Measurements from ENCODE around the gene SPTBN1. TPM values are rescaled to one million over a fixed set of nuclear protein-coding genes. Genes with fewer than 3 reads are reported as not detected.

Gene SPTBN1
- polyA plus RNA-seq, 4 donors: 27.1 to 195 (median 51.1) TPM

DNA sequence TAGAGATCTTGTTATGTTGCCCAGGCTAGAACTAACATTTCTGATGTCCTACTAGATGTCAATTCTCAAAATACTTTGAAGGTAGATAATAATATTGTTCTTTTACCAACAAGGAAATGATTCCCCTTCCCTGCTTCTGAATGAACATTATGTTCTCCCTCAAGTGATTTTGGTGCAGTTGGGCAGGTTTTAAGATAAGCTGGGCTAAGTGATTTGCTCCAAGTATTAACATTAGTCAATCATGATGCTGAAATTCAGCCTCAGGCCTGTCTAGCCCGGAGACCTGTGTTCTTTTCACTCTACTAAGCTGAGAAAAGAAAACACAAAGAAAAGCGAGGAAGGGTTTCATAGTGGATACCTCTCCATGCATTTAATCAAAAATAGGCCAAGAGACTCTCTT, 38.5 kb upstream of the SPTBN1 start:
- no peak for FAIRE-seq
- WGBS, 3 donors: 60 to 90% (median 89%) methylated on average over 2 of the region's 2 CpGs
- no peak for DNase-seq

DNA sequence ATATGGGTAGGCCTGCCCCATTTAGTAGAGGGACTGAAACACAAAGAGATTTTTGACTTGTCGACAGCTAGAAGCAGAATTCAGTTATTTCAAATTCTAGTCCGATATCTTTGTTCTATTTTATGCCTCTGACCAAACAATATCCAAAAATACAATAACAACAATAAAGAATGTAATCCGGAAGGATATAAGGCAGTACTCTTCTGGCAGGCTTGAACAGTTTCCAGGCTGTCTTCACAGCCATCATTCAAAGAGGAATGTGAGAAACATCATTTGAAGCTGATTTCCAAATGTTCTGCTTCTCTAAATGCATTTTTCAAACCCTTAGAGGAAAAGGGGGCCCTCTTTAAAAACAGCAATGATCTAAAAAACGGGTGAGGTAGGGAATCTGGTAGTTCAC, 36.7 kb upstream of the SPTBN1 start:
- H3K4me1 ChIP-seq (ENCODE audit: control insufficient read depth in 3 of 3, insufficient read depth in 2 of 3, low read depth in 1 of 3, low read length in 2 of 3): no peaks in the 10 kb centered on the region
- FAIRE-seq (no peak), DNase-seq (no peak)
- no peak overlapping the region for H3K4me3 ChIP-seq (ENCODE audit: low read depth in 1 of 3, low read length in 3 of 3)
- no peak overlapping the region for H3K27ac ChIP-seq (ENCODE audit: low read depth in 1 of 3, low read length in 2 of 3)
- H3K9me3 ChIP-seq (ENCODE audit: control insufficient read depth in 2 of 2, insufficient read depth in 1 of 2, low read depth in 1 of 2, low read length in 1 of 2): peaks cover 0 to 8% of the 10 kb centered on the region in 2 donors
- H3K36me3 ChIP-seq (ENCODE audit: control insufficient read depth in 3 of 3, insufficient read depth in 2 of 3, low read depth in 1 of 3, low read length in 3 of 3): no peaks in the 10 kb centered on the region
- 66 to 83% (median 75%) methylated on average over 4 of the region's 4 CpGs for WGBS, 3 donors
- no peaks in the 10 kb centered on the region for H3K27me3 ChIP-seq (ENCODE audit: control insufficient read depth in 3 of 3, insufficient read depth in 3 of 3, low read length in 3 of 3)

More for the DNA sequence above, 38.5 kb upstream of the SPTBN1 start:
- Histone ChIP-seq H3K4me1 (ENCODE audit: control insufficient read depth in 3 of 3, insufficient read depth in 2 of 3, low read depth in 1 of 3, low read length in 2 of 3) (no peaks in the 10 kb centered on the region), H3K27ac (ENCODE audit: low read depth in 1 of 3, low read length in 2 of 3) (no peak overlapping the region), H3K9me3 (ENCODE audit: control insufficient read depth in 2 of 2, insufficient read depth in 1 of 2, low read depth in 1 of 2, low read length in 1 of 2) (peaks cover 0 to 6% of the 10 kb centered on the region in 2 donors), H3K27me3 (ENCODE audit: control insufficient read depth in 3 of 3, insufficient read depth in 3 of 3, low read length in 3 of 3) (no peaks in the 10 kb centered on the region), H3K36me3 (ENCODE audit: control insufficient read depth in 3 of 3, insufficient read depth in 2 of 3, low read depth in 1 of 3, low read length in 3 of 3) (no peaks in the 10 kb centered on the region), H3K4me3 (ENCODE audit: low read depth in 1 of 3, low read length in 3 of 3) (no peak overlapping the region)

DNA sequence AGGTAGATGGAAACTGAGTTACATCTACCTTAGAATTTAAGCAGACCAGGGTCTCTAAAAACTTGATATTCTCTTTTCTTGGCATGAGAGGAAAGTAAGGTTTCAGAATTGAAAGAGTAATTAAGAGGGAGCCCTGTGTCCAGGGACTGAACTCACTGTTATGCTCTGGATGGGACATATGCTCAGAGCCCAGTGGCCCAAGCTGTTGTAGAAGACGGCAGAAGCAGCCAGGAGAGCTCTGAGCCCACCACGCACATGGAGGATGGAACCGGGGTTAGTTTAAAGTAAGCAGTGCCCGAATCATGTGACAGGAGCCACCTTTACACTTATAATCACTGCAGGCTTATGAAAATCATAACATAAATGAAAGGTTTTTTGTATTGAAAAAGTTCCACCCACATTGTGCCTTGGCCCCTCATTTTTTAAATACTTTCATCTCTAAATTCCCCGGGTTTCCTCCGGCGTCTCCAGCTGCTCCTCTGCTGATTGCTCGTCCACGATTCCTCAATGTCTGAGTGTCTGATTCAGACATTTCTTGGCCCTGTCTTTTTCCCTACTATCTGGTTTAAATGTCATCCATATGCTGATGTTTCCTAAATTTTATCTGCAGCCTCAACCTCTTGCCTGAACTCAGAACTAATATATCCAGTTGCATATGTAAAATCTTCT, 36.1 kb upstream of the SPTBN1 start:
- no peaks in the 10 kb centered on the region for H3K36me3 ChIP-seq (ENCODE audit: control insufficient read depth in 3 of 3, insufficient read depth in 2 of 3, low read depth in 1 of 3, low read length in 3 of 3)
- H3K4me3 ChIP-seq (ENCODE audit: low read depth in 1 of 3, low read length in 3 of 3): no peak overlapping the region
- no peaks in the 10 kb centered on the region for H3K4me1 ChIP-seq (ENCODE audit: control insufficient read depth in 3 of 3, insufficient read depth in 2 of 3, low read depth in 1 of 3, low read length in 2 of 3)
- no peaks in the 10 kb centered on the region for H3K27me3 ChIP-seq (ENCODE audit: control insufficient read depth in 3 of 3, insufficient read depth in 3 of 3, low read length in 3 of 3)
- WGBS, 3 donors: 64 to 94% (median 89%) methylated on average over 9 of the region's 9 CpGs
- peaks cover 0 to 8% of the 10 kb centered on the region in 2 donors for H3K9me3 ChIP-seq (ENCODE audit: control insufficient read depth in 2 of 2, insufficient read depth in 1 of 2, low read depth in 1 of 2, low read length in 1 of 2)
- FAIRE-seq (no peak), DNase-seq (no peak)
- H3K27ac ChIP-seq (ENCODE audit: low read depth in 1 of 3, low read length in 2 of 3): no peak overlapping the region

DNA sequence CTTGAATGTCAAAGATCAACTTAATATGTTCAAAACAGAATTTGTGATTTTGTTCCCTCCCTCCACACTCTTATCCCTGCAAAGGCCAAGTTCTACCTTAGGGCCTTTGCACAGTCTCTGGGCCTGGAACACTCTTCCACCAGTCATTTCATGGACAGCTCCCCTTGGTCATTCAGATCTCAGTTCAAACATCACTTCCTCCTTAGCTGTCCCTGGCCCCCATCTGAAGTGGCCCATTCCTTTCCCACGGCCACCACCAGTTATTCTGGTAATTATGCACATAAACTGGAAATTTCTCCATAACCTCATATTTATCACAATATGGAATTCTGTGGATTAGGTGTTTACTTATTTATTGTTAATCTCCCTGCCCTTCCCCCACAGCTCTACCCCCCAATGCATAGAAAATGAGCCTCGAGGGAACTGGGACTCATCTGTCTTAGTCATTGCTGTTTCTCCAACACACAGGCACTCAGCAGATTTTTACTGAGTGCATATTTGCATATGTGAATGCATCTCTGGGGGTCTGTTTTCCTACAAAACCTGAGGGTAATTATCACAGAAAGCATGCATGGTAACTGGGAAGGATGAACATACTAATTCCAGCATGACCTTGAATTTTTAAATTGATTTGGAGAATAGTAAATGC, 35.5 kb upstream of the SPTBN1 start:
- no peak overlapping the region for H3K27ac ChIP-seq (ENCODE audit: low read depth in 1 of 3, low read length in 2 of 3)
- WGBS, 3 donors: 53 to 57% (median 55%) methylated on average over 2 of the region's 2 CpGs
- DNase-seq (no peak), FAIRE-seq (no peak)
- H3K4me3 ChIP-seq (ENCODE audit: low read depth in 1 of 3, low read length in 3 of 3): no peak overlapping the region
- H3K27me3 ChIP-seq (ENCODE audit: control insufficient read depth in 3 of 3, insufficient read depth in 3 of 3, low read length in 3 of 3): no peaks in the 10 kb centered on the region
- H3K4me1 ChIP-seq (ENCODE audit: control insufficient read depth in 3 of 3, insufficient read depth in 2 of 3, low read depth in 1 of 3, low read length in 2 of 3): no peaks in the 10 kb centered on the region
- no peaks in the 10 kb centered on the region for H3K36me3 ChIP-seq (ENCODE audit: control insufficient read depth in 3 of 3, insufficient read depth in 2 of 3, low read depth in 1 of 3, low read length in 3 of 3)
- H3K9me3 ChIP-seq (ENCODE audit: control insufficient read depth in 2 of 2, insufficient read depth in 1 of 2, low read depth in 1 of 2, low read length in 1 of 2): peaks cover 0 to 8% of the 10 kb centered on the region in 2 donors

DNA sequence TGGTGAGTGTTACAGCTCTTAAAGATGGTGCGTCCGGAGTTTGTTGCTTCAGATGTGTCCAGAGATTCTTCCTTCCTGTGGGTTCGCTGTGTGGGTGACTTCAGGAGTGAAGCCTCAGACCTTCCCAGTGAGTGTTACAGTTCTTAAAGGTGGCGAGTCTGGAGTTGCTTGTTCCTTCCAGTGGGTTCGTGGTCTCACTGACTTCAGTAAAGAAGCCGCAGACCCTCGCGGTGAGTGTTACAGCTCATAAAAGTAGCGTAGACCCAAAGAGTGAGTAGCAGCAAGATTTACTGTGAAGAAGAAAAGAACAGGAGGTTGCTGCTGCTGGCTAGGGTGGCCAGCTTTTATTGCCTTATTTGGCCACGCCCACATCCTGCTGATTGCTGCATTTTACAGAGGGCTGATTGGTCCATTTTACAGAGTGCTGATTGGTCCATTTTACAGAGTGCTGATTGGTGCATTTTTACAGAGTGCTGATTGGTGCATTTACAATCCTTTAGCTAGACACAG, 34.0 kb upstream of the SPTBN1 start:
- no peak for FAIRE-seq
- peaks cover 0 to 8% of the 10 kb centered on the region in 2 donors for H3K9me3 ChIP-seq (ENCODE audit: control insufficient read depth in 2 of 2, insufficient read depth in 1 of 2, low read depth in 1 of 2, low read length in 1 of 2)
- no peaks in the 10 kb centered on the region for H3K36me3 ChIP-seq (ENCODE audit: control insufficient read depth in 3 of 3, insufficient read depth in 2 of 3, low read depth in 1 of 3, low read length in 3 of 3)
- no peak overlapping the region for H3K4me3 ChIP-seq (ENCODE audit: low read depth in 1 of 3, low read length in 3 of 3)
- DNase-seq: peak in 1 of 2 donors; percentile 17
- no peak overlapping the region for H3K27ac ChIP-seq (ENCODE audit: low read depth in 1 of 3, low read length in 2 of 3)
- 66 to 84% (median 73%) methylated on average over 10 of the region's 10 CpGs for WGBS, 3 donors
- H3K27me3 ChIP-seq (ENCODE audit: control insufficient read depth in 3 of 3, insufficient read depth in 3 of 3, low read length in 3 of 3): no peaks in the 10 kb centered on the region
- H3K4me1 ChIP-seq (ENCODE audit: control insufficient read depth in 3 of 3, insufficient read depth in 2 of 3, low read depth in 1 of 3, low read length in 2 of 3): no peaks in the 10 kb centered on the region

DNA sequence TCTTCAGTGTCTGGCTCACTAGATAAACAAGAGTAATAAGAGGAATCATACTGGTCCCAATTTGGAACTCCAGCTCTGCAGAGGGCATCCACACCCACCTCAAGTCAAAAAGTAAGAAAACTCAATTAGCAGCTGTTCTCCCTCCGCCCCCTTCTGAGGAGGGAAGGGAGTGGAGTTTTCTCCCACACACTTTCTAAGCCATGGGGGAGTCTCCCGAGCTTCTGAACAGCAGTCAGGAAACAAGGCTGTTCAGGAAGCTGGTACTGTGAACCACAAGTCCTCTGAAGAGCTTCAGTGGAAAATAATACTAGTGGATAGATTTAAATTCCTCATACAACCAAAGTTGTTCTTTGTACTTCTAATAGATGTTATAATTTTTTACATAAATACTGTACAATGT, 32.9 kb upstream of the SPTBN1 start:
- H3K27me3 ChIP-seq (ENCODE audit: control insufficient read depth in 3 of 3, insufficient read depth in 3 of 3, low read length in 3 of 3): no peaks in the 10 kb centered on the region
- H3K4me3 ChIP-seq (ENCODE audit: low read depth in 1 of 3, low read length in 3 of 3): no peak overlapping the region
- 58 to 70% (median 62%) methylated on average over 2 of the region's 2 CpGs for WGBS, 3 donors
- H3K9me3 ChIP-seq (ENCODE audit: control insufficient read depth in 2 of 2, insufficient read depth in 1 of 2, low read depth in 1 of 2, low read length in 1 of 2): peaks cover 0 to 8% of the 10 kb centered on the region in 2 donors
- H3K36me3 ChIP-seq (ENCODE audit: control insufficient read depth in 3 of 3, insufficient read depth in 2 of 3, low read depth in 1 of 3, low read length in 3 of 3): no peaks in the 10 kb centered on the region
- H3K27ac ChIP-seq (ENCODE audit: low read depth in 1 of 3, low read length in 2 of 3): no peak overlapping the region
- DNase-seq (no peak), FAIRE-seq (no peak)
- H3K4me1 ChIP-seq (ENCODE audit: control insufficient read depth in 3 of 3, insufficient read depth in 2 of 3, low read depth in 1 of 3, low read length in 2 of 3): no peaks in the 10 kb centered on the region

DNA sequence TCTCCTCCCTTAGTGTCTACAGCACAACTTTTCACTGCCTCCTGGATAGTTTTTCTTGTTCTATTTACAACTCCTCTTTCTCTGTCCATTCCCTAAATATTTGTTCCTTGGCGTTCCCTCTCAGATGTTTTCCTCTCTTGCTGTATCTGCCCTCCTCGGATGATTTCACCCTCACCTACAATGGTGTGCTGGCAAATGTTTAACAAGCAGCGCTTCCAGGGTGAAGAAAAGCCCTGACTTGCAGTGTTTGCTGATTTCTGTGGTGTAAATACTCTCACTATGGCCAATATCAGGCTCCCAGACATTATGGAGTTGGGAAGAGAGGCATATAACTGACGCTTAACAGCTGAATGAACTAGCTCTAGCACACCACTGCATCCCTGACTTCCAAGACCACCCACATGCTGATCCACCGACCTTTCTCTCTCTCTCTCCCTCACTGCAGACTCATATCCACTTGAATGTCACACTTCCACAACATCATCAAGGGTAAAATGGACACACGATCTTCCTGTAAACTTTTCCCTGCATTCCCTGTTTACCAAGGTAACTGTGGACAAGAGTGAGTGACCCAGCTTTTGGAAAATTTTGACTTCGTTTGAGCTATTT, 31.5 kb upstream of the SPTBN1 start:
- Histone ChIP-seq H3K4me3 (ENCODE audit: low read depth in 1 of 3, low read length in 3 of 3) (no peak overlapping the region), H3K27ac (ENCODE audit: low read depth in 1 of 3, low read length in 2 of 3) (no peak overlapping the region), H3K27me3 (ENCODE audit: control insufficient read depth in 3 of 3, insufficient read depth in 3 of 3, low read length in 3 of 3) (no peaks in the 10 kb centered on the region), H3K9me3 (ENCODE audit: control insufficient read depth in 2 of 2, insufficient read depth in 1 of 2, low read depth in 1 of 2, low read length in 1 of 2) (peaks cover 0 to 8% of the 10 kb centered on the region in 2 donors), H3K4me1 (ENCODE audit: control insufficient read depth in 3 of 3, insufficient read depth in 2 of 3, low read depth in 1 of 3, low read length in 2 of 3) (no peaks in the 10 kb centered on the region), H3K36me3 (ENCODE audit: control insufficient read depth in 3 of 3, insufficient read depth in 2 of 3, low read depth in 1 of 3, low read length in 3 of 3) (no peaks in the 10 kb centered on the region)
- DNase-seq (no peak), FAIRE-seq (no peak)
- WGBS, 3 donors: 45 to 61% (median 46%) methylated on average over 7 of the region's 7 CpGs

DNA sequence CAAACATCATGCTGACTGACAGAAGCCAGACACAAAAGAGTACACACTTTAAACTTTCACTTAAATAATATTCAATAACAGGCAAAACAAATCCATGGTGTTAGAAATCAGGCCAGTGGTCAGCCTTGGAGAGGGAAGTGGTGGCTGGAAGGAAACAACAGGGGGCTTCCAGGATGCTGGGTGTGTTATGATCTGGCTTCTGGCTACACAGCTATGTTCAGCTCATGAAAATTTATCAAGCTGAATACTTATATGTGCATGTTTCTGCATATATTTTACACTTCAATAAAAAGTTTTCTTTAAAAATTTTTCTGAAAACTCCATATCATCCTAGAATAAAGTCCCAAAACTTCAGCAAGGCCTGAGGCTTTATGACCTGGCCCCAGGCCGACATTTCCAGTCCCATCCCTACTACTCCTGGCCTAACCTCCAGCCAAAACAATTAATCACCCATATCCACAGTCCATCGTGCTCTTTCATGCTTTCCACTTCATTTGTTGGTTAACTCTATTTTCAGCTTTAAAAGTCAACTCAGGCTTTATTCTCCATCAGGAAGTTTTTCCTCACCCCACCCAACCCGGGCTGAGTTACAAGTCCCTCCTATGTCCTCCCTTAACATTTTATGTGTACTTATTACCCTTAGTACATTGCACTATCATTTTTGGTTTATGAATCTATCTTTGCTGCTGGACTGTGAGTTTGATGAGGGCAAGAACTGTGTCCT, 27.9 kb upstream of the SPTBN1 start:
- Histone ChIP-seq H3K36me3 (ENCODE audit: control insufficient read depth in 3 of 3, insufficient read depth in 2 of 3, low read depth in 1 of 3, low read length in 3 of 3) (no peaks in the 10 kb centered on the region), H3K9me3 (ENCODE audit: control insufficient read depth in 2 of 2, insufficient read depth in 1 of 2, low read depth in 1 of 2, low read length in 1 of 2) (peaks cover 0 to 6% of the 10 kb centered on the region in 2 donors), H3K27ac (ENCODE audit: low read depth in 1 of 3, low read length in 2 of 3) (no peak overlapping the region), H3K27me3 (ENCODE audit: control insufficient read depth in 3 of 3, insufficient read depth in 3 of 3, low read length in 3 of 3) (no peaks in the 10 kb centered on the region), H3K4me1 (ENCODE audit: control insufficient read depth in 3 of 3, insufficient read depth in 2 of 3, low read depth in 1 of 3, low read length in 2 of 3) (peaks cover 0 to 5% (median 0%) of the 10 kb centered on the region in 3 donors), H3K4me3 (ENCODE audit: low read depth in 1 of 3, low read length in 3 of 3) (no peak overlapping the region)
- FAIRE-seq (no peak), DNase-seq (no peak)
- WGBS, 3 donors: 55 to 68% (median 62%) methylated on average over 3 of the region's 3 CpGs

Measured in small intestine (tissue), 7 donors.